H1 (cell line): ENCODE measurements around the gene SMIM1. TPM values are rescaled to one million over a fixed set of nuclear protein-coding genes. Genes with fewer than 3 reads are reported as not detected.

Source experiments
- CTCF ChIA-PET: fragments of 300-600 bp; sonication (Branson Sonifier 250); formaldehyde crosslinking; loops from one replicate; lab custom pipeline; 2021; ENCODE audit not compliant: partially characterized antibody; lab: Charles Lee
- POLR2A ChIA-PET: fragments of 300-600 bp; sonication (Branson Sonifier 250); formaldehyde crosslinking; loops from one replicate; lab custom pipeline; 2021; ENCODE audit warnings: inconsistent platforms; ENCODE audit not compliant: partially characterized antibody; lab: Charles Lee
- DNase-seq, 2 experiments: peaks; one replicate each; pipeline versions ENCODE4 v3.0.0 to v3.0.0-alpha.2; 2010 to 2022; ENCODE audit warnings: low spot score in 2 of 2, low read depth in 1 of 2, mixed read lengths in 1 of 2
- FAIRE-seq: peaks from 2 replicates; lab custom pipeline; 2011; peaks lifted over from hg19 to GRCh38; lab: Jason Lieb, UNC
- H2AFZ ChIP-seq: 2 replicates; pipeline ENCODE4 v1.8.1; 2012; ENCODE audit warnings: low read length, inconsistent platforms
- H2AK5ac ChIP-seq: 2 replicates; pipeline ENCODE4 v1.6.1; 2013; ENCODE audit warnings: low read depth, low read length
- H2BK120ac ChIP-seq: replicated peaks from 2 replicates; pipeline ENCODE3; 2013; ENCODE audit warnings: low read depth, low read length, inconsistent platforms
- H2BK12ac ChIP-seq: 2 replicates; pipeline ENCODE4 v1.6.1; 2013; ENCODE audit warnings: low read depth, low read length
- H2BK15ac ChIP-seq: 2 replicates; pipeline ENCODE4 v1.6.1; 2013; ENCODE audit warnings: low read length
- H2BK20ac ChIP-seq: 2 replicates; pipeline ENCODE4 v1.6.1; 2013; ENCODE audit warnings: low read length
- H2BK5ac ChIP-seq: 2 replicates; pipeline ENCODE4 v1.6.1; 2013; ENCODE audit warnings: low read depth, low read length
- H3K14ac ChIP-seq: 2 replicates; pipeline ENCODE4 v1.6.1; 2013; ENCODE audit warnings: inconsistent platforms; ENCODE audit not compliant: insufficient read length
- H3K18ac ChIP-seq: 2 replicates; pipeline ENCODE4 v1.6.1; 2013; ENCODE audit warnings: low read length; ENCODE audit errors: extremely low read depth
- H3K23ac ChIP-seq: 2 replicates; pipeline ENCODE4 v1.6.1; 2013; ENCODE audit warnings: inconsistent platforms; ENCODE audit not compliant: insufficient read length
- H3K23me2 ChIP-seq: 2 replicates; pipeline ENCODE4 v1.6.1; 2013; ENCODE audit warnings: low read depth, low read length
- H3K27ac ChIP-seq: 2 replicates; pipeline ENCODE4 v1.6.1; 2011; ENCODE audit warnings: low read depth, low read length, inconsistent platforms
- H3K27me3 ChIP-seq, 4 experiments: replicated peaks in 1 of 4; 1 replicate in 1 of 4; 2 replicates in 3 of 4; pipeline versions ENCODE4 v1.6.1 to v1.8.1; 2011 to 2013; ENCODE audit warnings: low read length in 3 of 4, mild to moderate bottlenecking in 3 of 4, inconsistent platforms in 2 of 4, mixed read lengths in 2 of 4, moderate library complexity in 1 of 4; ENCODE audit not compliant: control insufficient read depth in 3 of 4, insufficient read depth in 3 of 4; ENCODE audit errors: extremely low read depth in 1 of 4
- H3K36me3 ChIP-seq, 4 experiments: 2 replicates each; pipeline versions ENCODE4 v1.6.1 to v1.8.1; 2011 to 2013; ENCODE audit warnings: mild to moderate bottlenecking in 4 of 4, low read length in 3 of 4, moderate library complexity in 2 of 4, control low read depth in 1 of 4, inconsistent platforms in 1 of 4; ENCODE audit not compliant: insufficient read depth in 4 of 4, control insufficient read depth in 2 of 4
- H3K4ac ChIP-seq: replicated peaks from 2 replicates; pipeline ENCODE3; 2013; ENCODE audit warnings: low read length, low read depth, mixed read lengths, inconsistent platforms; ENCODE audit not compliant: insufficient read length
- H3K4me1 ChIP-seq, 4 experiments: replicated peaks in 1 of 4; 1 replicate in 1 of 4; 2 replicates in 3 of 4; pipeline versions ENCODE4 v1.6.1 to v1.8.1; 2011 to 2013; ENCODE audit warnings: low read length in 3 of 4, inconsistent platforms in 2 of 4, mixed read lengths in 1 of 4; ENCODE audit not compliant: insufficient read depth in 4 of 4, control insufficient read depth in 3 of 4
- H3K4me2 ChIP-seq, 2 experiments: 2 replicates each; pipeline versions ENCODE4 v1.6.1 to v1.8.1; 2011 to 2013; ENCODE audit warnings: low read depth in 2 of 2, low read length in 2 of 2, control low read depth in 1 of 2, inconsistent platforms in 1 of 2, mild to moderate bottlenecking in 1 of 2; ENCODE audit not compliant: insufficient read depth in 1 of 2
- H3K4me3 ChIP-seq, 4 experiments: fragments of 200-600, 300-600 bp in 1 of 4; sonication (generic), shearing (Covaris generic), sonication (Bioruptor Twin) in 1 of 4; 2 replicates each; pipeline versions ENCODE4 v1.5.1 to v1.8.1; 2011 to 2016; ENCODE audit warnings: low read length in 4 of 4, low read depth in 3 of 4, control low read depth in 2 of 4, inconsistent platforms in 2 of 4, mild to moderate bottlenecking in 2 of 4, mixed read lengths in 1 of 4, moderate library complexity in 1 of 4; ENCODE audit not compliant: insufficient read depth in 2 of 4; ENCODE audit errors: extremely low read depth in 1 of 4
- H3K56ac ChIP-seq: replicated peaks from 2 replicates; pipeline ENCODE3; 2013; ENCODE audit warnings: low read depth, mild to moderate bottlenecking, mixed read lengths, low read length, inconsistent platforms; ENCODE audit not compliant: insufficient read length
- H3K79me1 ChIP-seq: 2 replicates; pipeline ENCODE4 v1.6.1; 2013; ENCODE audit warnings: low read depth, low read length, control low read depth
- H3K79me2 ChIP-seq, 2 experiments: 2 replicates each; pipeline versions ENCODE4 v1.6.1 to v1.8.1; 2012 to 2013; ENCODE audit warnings: low read length in 2 of 2, mild to moderate bottlenecking in 2 of 2, inconsistent platforms in 1 of 2; ENCODE audit not compliant: insufficient read depth in 2 of 2, control insufficient read depth in 1 of 2
- H3K9ac ChIP-seq, 4 experiments: replicated peaks in 1 of 4; 1 replicate in 1 of 4; 2 replicates in 3 of 4; pipeline versions ENCODE4 v1.6.1 to v1.8.1; 2011 to 2013; ENCODE audit warnings: low read depth in 3 of 4, low read length in 3 of 4, control low read depth in 2 of 4, mild to moderate bottlenecking in 2 of 4, moderate library complexity in 2 of 4, inconsistent platforms in 1 of 4; ENCODE audit errors: extremely low read depth in 1 of 4
- H3K9me3 ChIP-seq, 2 experiments: 2 replicates each; pipeline versions ENCODE4 v1.6.1 to v1.8.1; 2012 to 2013; ENCODE audit warnings: mild to moderate bottlenecking in 2 of 2, moderate library complexity in 2 of 2, control low read depth in 1 of 2, inconsistent platforms in 1 of 2, low read depth in 1 of 2, low read length in 1 of 2, mixed read lengths in 1 of 2; ENCODE audit not compliant: insufficient read depth in 2 of 2
- H4K20me1 ChIP-seq, 2 experiments: replicated peaks in 1 of 2; 2 replicates each; pipeline versions ENCODE3 to v1.8.1; 2011 to 2013; ENCODE audit warnings: inconsistent platforms in 2 of 2, low read length in 2 of 2, mild to moderate bottlenecking in 1 of 2; ENCODE audit not compliant: insufficient read depth in 2 of 2, control insufficient read depth in 1 of 2
- H4K5ac ChIP-seq: 2 replicates; pipeline ENCODE4 v1.6.1; 2013; ENCODE audit warnings: low read length, low read depth, mixed read lengths, inconsistent platforms; ENCODE audit not compliant: insufficient read length
- H4K8ac ChIP-seq: 2 replicates; pipeline ENCODE4 v1.8.0; 2013; ENCODE audit warnings: mild to moderate bottlenecking, moderate library complexity, low read length, inconsistent platforms; ENCODE audit not compliant: insufficient read depth; ENCODE audit errors: extremely low read depth
- H4K91ac ChIP-seq: replicated peaks from 2 replicates; pipeline ENCODE3; 2013; ENCODE audit warnings: low read length, mixed read lengths, inconsistent platforms; ENCODE audit not compliant: insufficient read length
- BRCA1 ChIP-seq: IDR thresholded peaks from 2 replicates; pipeline ENCODE4 v1.6.1; 2012; ENCODE audit warnings: low read depth, low read length, improper control_type of control experiment
- CBX8 ChIP-seq: fragments of 300-800, 300-1000 bp; sonication (generic); IDR thresholded peaks from 2 replicates; pipeline ENCODE4 v1.7.1; 2016; ENCODE audit warnings: low read depth, low read length, borderline replicate concordance
- CEBPB ChIP-seq: IDR thresholded peaks from 2 replicates; pipeline ENCODE4 v1.6.1; 2012; ENCODE audit warnings: low read depth, low read length
- CHD1 ChIP-seq: IDR thresholded peaks from 2 replicates; pipeline ENCODE4 v1.6.1; 2012; ENCODE audit warnings: low read depth, low read length, improper control_type of control experiment
- FOSL1 ChIP-seq: IDR thresholded peaks from 2 replicates; pipeline ENCODE4 v1.6.1; 2011; ENCODE audit warnings: mild to moderate bottlenecking, low read depth, low read length, moderate library complexity; ENCODE audit not compliant: insufficient read depth
- GTF2F1 ChIP-seq: IDR thresholded peaks from 2 replicates; pipeline ENCODE4 v1.6.1; 2012; ENCODE audit warnings: low read depth, low read length, improper control_type of control experiment, borderline replicate concordance
- JUN ChIP-seq: IDR thresholded peaks from 2 replicates; pipeline ENCODE4 v1.6.1; 2011; ENCODE audit warnings: low read depth, mild to moderate bottlenecking, improper control_type of control experiment, low read length
- KDM1A ChIP-seq: fragments of 200-600, 300-600 bp; sonication (generic); IDR thresholded peaks from 2 replicates; pipeline ENCODE4 v1.7.1; 2016; ENCODE audit warnings: mild to moderate bottlenecking, low read length, borderline replicate concordance
- MAFK ChIP-seq: IDR thresholded peaks from 2 replicates; pipeline ENCODE4 v1.6.1; 2012; ENCODE audit warnings: low read depth, mild to moderate bottlenecking, improper control_type of control experiment, low read length
- POU5F1 ChIP-seq: IDR thresholded peaks from 2 replicates; pipeline ENCODE4 v1.6.1; 2011; ENCODE audit warnings: low read depth, mild to moderate bottlenecking, low read length, moderate library complexity
- SAP30 ChIP-seq: fragments of 300-600 bp; sonication (generic); IDR thresholded peaks from 2 replicates; pipeline ENCODE4 v1.7.1; 2012; ENCODE audit warnings: low read length, moderate library complexity, mild to moderate bottlenecking, inconsistent platforms; ENCODE audit not compliant: insufficient read depth, insufficient replicate concordance
- SIX5 ChIP-seq: IDR thresholded peaks from 2 replicates; pipeline ENCODE4 v1.6.1; 2011; ENCODE audit warnings: mild to moderate bottlenecking, low read depth, low read length
- SP2 ChIP-seq: IDR thresholded peaks from 2 replicates; pipeline ENCODE4 v1.6.1; 2012; ENCODE audit warnings: mild to moderate bottlenecking, low read length, inconsistent platforms
- SRF ChIP-seq: IDR thresholded peaks from 2 replicates; pipeline ENCODE4 v1.6.1; 2011; ENCODE audit warnings: mild to moderate bottlenecking, low read depth, low read length, moderate library complexity
- TBP ChIP-seq: IDR thresholded peaks from 2 replicates; pipeline ENCODE4 v1.6.1; 2011; ENCODE audit warnings: low read depth, low read length, improper control_type of control experiment
- WGBS, 2 experiments: shearing (Covaris generic) in 1 of 2; methylation state at CpG; one replicate each; pipeline versions ENCODE4 v1.1.6 to v1.1.7; 2013 to 2015; ENCODE audit warnings: low lambda C conversion rate in 2 of 2, mixed read lengths in 2 of 2, inconsistent platforms in 1 of 2, low coverage in 1 of 2, missing lambda C conversion rate in 1 of 2; ENCODE audit not compliant: insufficient replicate concordance in 2 of 2, insufficient coverage in 1 of 2, insufficient read length in 1 of 2; ENCODE audit errors: extremely low coverage in 1 of 2, missing lambda C conversion rate in 1 of 2; 5-methylcytosine and 5-hydroxymethylcytosine counted together
- polyA plus RNA-seq, 7 experiments: library from polyadenylated mRNA; depleted of rRNA in 3 of 7; stranded (reverse) in 5 of 7; unstranded in 2 of 7; fragments of >200 nt in 5 of 7; fragments of 200-250 nt in 2 of 7; gene quantifications; 1 replicate in 5 of 7; 2 replicates in 1 of 7; 4 replicates in 1 of 7; pipeline versions ENCODE4 v1.2.1 to v1.2.3, GENCODE V29; 2011 to 2013; ENCODE audit warnings: missing spikeins in 2 of 7, mixed read lengths in 2 of 7
- total RNA-seq: library from RNA; stranded (reverse); fragmentation: NEBNext Ultra II Directional; extraction: Animal tissue kit (Norgen Biotek cat#: 25700); gene quantifications from 2 replicates; pipeline ENCODE4 v1.2.1, GENCODE V29; 2021

Gene SMIM1
- total and polyA plus RNA-seq, 2 of the 8 experiments (the other 6 are each of a cell fraction or from before 2014, with no cell fraction given), result 7.7 to 9.7 TPM

GRCh38 chr1:3822421-3822820 lies 49.9 kb downstream of the SMIM1 start:
- no peak for FAIRE-seq
- 91% methylated on average over 16 of the region's 16 CpGs; no CpG with 5 or more reads in 1 of the 2 experiments for WGBS, 2 experiments
- Histone ChIP-seq H2BK20ac (no peak overlapping the region), H3K4ac (no peak overlapping the region), H4K20me1 (peaks cover 1 to 10% of the 10 kb centered on the region in 2 experiments), H3K9me3 (no peaks in the 10 kb centered on the region), H3K4me2 (no peak overlapping the region), H2AFZ (no peak overlapping the region), H4K5ac (no peak overlapping the region), H3K23ac (no peak overlapping the region), H2BK120ac (no peak overlapping the region), H3K9ac (no peak overlapping the region), H2BK15ac (no peak overlapping the region), H3K4me1 (no peaks in the 10 kb centered on the region; a peak in 1 of 7 replicates), H3K79me2 (no peaks in the 10 kb centered on the region), H2AK5ac (no peak overlapping the region), H3K79me1 (no peaks in the 10 kb centered on the region), H4K91ac (no peak overlapping the region), H3K27me3 (no peaks in the 10 kb centered on the region), H3K27ac (no peak overlapping the region), H2BK5ac (no peak overlapping the region), H2BK12ac (no peak overlapping the region), H3K23me2 (no peaks in the 10 kb centered on the region), H4K8ac (no peak overlapping the region), H3K36me3 (peaks cover 0 to 6% (median 0%) of the 10 kb centered on the region in 4 experiments; a peak in 3 of 8 replicates), H3K4me3 (no peak overlapping the region), H3K56ac (no peak overlapping the region), H3K18ac (no peak overlapping the region), H3K14ac (no peak overlapping the region)
- POLR2A ChIA-PET, result interaction anchor here (1.5 kb wide), 1 partner anchor 16 kb away, joined by 4 read pairs; no protein-coding TSS in a partner anchor
- CTCF ChIA-PET, result interaction anchor here (1.2 kb wide), 1 partner anchor 37 kb away, joined by 4 read pairs; no protein-coding TSS in a partner anchor
- no peak for DNase-seq
- TF ChIP-seq CHD1, result no peak
- TF ChIP-seq SAP30, result no peak
- no peak for TF ChIP-seq MAFK
- no peak for TF ChIP-seq JUN
- TF ChIP-seq KDM1A, result no peak
- no peak for TF ChIP-seq CBX8
- TF ChIP-seq BRCA1, result no peak
- no peak for TF ChIP-seq CEBPB
- no peak for TF ChIP-seq TBP
- TF ChIP-seq POU5F1, result no peak
- TF ChIP-seq SP2, result no peak
- no peak for TF ChIP-seq FOSL1
- no peak for TF ChIP-seq SIX5
- no peak for TF ChIP-seq GTF2F1
- no peak for TF ChIP-seq SRF
